Left ventricle myocardium inferior (tissue), 1 donor: ENCODE measurements around the gene CSKMT. TPM values are rescaled to one million over a fixed set of nuclear protein-coding genes. Genes with fewer than 3 reads are reported as not detected.

Experiments used
- DNase-seq: peaks from one replicate; pipeline ENCODE4 v3.0.0-alpha.2; 2020
- H3K27ac ChIP-seq: fragments of 200-600 bp; replicated peaks from 2 replicates; pipeline ENCODE4 v1.8.0; 2021
- H3K27me3 ChIP-seq: fragments of 200-600 bp; 2 replicates; pipeline ENCODE4 v1.8.0; 2021; ENCODE audit warnings: low read depth
- H3K36me3 ChIP-seq: fragments of 200-600 bp; 2 replicates; pipeline ENCODE4 v1.8.0; 2021
- H3K4me1 ChIP-seq: fragments of 200-600 bp; 2 replicates; pipeline ENCODE4 v1.8.0; 2021
- H3K4me3 ChIP-seq: fragments of 200-600 bp; 2 replicates; pipeline ENCODE4 v1.8.0; 2021; ENCODE audit warnings: mild to moderate bottlenecking, moderate library complexity
- H3K9me3 ChIP-seq: fragments of 200-600 bp; replicated peaks from 2 replicates; pipeline ENCODE4 v1.8.0; 2021
- intact Hi-C: fragments of 100-400 bp; cut with micrococcal nuclease; formaldehyde crosslinking; loops from one replicate; pipeline ENCODE4 v1.11.0; 2022
- total RNA-seq: library from RNA; stranded (reverse); fragmentation: NEBNext Ultra II Directional; extraction: Animal tissue kit (Norgen Biotek cat#: 25700); gene quantifications from one replicate; pipeline ENCODE4 v1.2.1, GENCODE V29; 2021
- TF ChIP-seq, protein P1 (sequence below): fragments of 200-600 bp; IDR thresholded peaks from 2 replicates; pipeline ENCODE4 v1.8.0; 2021; ENCODE audit warnings: antibody characterized with exemption, mild to moderate bottlenecking, borderline replicate concordance
- donor health status: DM: no; HTN: yes; CAD: no; lungs with severe emphysema.

The CSKMT gene
- total RNA-seq, 1 donor from 2014 or later, result 5.0 TPM

DNA sequence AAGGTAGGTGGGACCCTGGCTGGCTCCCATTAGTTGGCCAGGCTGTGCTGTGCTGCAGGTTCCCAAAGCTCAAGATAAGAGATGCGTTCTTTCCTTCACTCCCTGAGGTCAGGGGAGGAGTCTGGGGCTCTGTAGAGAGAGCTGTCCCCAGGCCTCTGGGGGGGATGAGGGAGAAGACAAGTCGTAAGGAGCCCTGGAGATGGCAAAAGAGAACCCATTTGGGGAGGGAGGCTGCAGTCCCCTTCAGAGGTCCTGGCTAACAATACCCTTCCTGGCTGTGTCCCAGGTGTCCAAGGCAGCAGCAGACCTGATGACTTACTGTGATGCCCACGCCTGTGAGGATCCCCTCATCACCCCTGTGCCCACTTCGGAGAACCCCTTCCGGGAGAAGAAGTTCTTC is 43.3 kb downstream of the CSKMT start:
- H3K27me3 ChIP-seq, result no peaks in the 10 kb centered on the region
- intact Hi-C loops, result no loop called here
- H3K4me1 ChIP-seq, result peaks cover 67% of the 10 kb centered on the region
- no peaks in the 10 kb centered on the region for H3K9me3 ChIP-seq
- TF ChIP-seq, protein P1, sequence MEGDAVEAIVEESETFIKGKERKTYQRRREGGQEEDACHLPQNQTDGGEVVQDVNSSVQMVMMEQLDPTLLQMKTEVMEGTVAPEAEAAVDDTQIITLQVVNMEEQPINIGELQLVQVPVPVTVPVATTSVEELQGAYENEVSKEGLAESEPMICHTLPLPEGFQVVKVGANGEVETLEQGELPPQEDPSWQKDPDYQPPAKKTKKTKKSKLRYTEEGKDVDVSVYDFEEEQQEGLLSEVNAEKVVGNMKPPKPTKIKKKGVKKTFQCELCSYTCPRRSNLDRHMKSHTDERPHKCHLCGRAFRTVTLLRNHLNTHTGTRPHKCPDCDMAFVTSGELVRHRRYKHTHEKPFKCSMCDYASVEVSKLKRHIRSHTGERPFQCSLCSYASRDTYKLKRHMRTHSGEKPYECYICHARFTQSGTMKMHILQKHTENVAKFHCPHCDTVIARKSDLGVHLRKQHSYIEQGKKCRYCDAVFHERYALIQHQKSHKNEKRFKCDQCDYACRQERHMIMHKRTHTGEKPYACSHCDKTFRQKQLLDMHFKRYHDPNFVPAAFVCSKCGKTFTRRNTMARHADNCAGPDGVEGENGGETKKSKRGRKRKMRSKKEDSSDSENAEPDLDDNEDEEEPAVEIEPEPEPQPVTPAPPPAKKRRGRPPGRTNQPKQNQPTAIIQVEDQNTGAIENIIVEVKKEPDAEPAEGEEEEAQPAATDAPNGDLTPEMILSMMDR, result no peak
- H3K36me3 ChIP-seq, result peaks cover 31% of the 10 kb centered on the region
- peak overlapping the region; percentile 66 for H3K4me3 ChIP-seq
- no peak for DNase-seq
- H3K27ac ChIP-seq, result peak overlapping the region; percentile 94

DNA sequence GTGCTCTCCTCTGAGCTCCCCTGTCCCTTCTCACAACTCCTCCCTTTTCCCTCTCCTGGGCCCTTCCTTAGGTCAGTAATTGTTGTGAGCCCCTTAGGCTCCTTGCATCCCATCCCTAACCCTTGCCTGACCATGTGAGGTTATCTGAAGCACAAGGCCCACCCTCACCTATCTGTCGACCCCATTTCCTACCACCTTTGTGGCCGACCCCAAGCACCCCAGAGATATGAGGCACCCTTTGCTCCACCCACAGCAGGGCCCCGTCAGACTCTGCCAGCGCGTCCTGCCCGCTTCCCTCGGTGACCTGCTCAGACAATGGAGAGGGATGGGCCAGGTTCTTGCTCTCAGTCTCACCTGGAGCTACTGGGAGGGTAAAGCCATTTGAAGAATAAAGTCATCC is 43.7 kb downstream of the CSKMT start:
- peaks cover 72% of the 10 kb centered on the region for H3K4me1 ChIP-seq
- no peak for DNase-seq
- intact Hi-C loops, result no loop called here
- no peaks in the 10 kb centered on the region for H3K27me3 ChIP-seq
- TF ChIP-seq, protein P1, result no peak
- H3K27ac ChIP-seq, result peak overlapping the region; percentile 94
- H3K4me3 ChIP-seq, result peak overlapping the region; percentile 66
- H3K36me3 ChIP-seq, result peaks cover 35% of the 10 kb centered on the region
- H3K9me3 ChIP-seq, result no peaks in the 10 kb centered on the region

DNA sequence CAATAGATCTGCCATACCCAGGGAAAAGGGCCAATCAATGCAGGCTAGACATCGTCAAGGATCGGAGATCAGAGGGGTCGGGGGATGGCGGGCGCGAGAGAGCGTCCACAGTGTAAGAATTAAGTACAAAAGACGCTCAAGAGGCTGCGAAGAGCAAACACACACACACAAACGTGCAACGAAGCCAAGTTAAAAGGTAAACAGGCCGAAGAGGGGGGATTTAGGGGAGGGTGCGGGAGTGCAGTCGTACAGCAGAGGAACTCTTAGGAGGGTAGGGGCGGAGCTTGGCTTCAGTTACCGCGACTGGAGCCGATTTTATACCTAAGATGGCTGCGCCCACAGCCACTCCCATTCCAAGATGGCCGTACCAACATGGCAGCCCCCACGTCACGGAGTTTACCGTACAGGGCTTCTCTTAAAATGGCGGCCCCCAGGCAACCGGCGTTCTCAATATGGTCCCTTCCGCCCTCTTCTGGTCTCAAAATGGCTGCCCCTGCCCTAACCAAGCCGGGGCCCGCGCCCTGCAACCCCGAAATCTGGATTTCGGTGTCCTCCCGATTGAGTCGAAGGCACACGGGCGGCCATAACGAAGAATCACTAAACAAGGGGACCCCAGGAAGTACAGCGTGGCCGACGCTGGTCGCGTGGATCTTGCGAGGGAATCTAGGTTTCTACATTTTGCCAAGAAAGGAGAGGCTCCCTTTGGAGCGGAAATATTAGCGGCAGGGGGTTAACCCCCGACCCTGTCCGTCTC is 44.3 kb downstream of the CSKMT start:
- DNase-seq, result peak; percentile 98
- Histone ChIP-seq H3K9me3 (no peaks in the 10 kb centered on the region), H3K36me3 (peaks cover 41% of the 10 kb centered on the region), H3K4me3 (peak overlapping the region; percentile 66), H3K27me3 (no peaks in the 10 kb centered on the region), H3K4me1 (peaks cover 78% of the 10 kb centered on the region), H3K27ac (peak overlapping the region; percentile 94)
- intact Hi-C loops, result no loop called here
- TF ChIP-seq, protein P1, result no peak

DNA sequence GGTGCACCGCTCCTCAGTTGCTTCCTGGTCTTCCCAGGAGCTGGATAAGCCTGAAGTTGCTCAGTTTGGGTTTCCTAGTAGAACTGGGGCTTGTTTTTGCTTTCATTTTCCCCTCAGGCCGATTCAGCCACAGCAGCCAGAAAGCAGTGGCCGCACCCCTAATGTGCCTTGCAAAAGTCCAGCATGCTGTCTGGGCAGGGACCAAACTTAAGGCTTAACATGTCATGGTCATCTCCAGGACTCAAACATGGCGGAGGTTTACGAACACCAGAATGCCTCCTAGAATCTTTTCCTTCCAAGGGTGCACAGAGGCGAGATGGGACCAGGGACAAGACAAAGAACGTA is 44.9 kb downstream of the CSKMT start:
- Histone ChIP-seq H3K27me3 (no peaks in the 10 kb centered on the region), H3K4me1 (peaks cover 83% of the 10 kb centered on the region), H3K4me3 (peak overlapping the region; percentile 66), H3K27ac (peak overlapping the region; percentile 94), H3K9me3 (no peaks in the 10 kb centered on the region), H3K36me3 (peaks cover 46% of the 10 kb centered on the region)
- intact Hi-C loops, result no loop called here
- DNase-seq, result no peak
- TF ChIP-seq, protein P1, result no peak

DNA sequence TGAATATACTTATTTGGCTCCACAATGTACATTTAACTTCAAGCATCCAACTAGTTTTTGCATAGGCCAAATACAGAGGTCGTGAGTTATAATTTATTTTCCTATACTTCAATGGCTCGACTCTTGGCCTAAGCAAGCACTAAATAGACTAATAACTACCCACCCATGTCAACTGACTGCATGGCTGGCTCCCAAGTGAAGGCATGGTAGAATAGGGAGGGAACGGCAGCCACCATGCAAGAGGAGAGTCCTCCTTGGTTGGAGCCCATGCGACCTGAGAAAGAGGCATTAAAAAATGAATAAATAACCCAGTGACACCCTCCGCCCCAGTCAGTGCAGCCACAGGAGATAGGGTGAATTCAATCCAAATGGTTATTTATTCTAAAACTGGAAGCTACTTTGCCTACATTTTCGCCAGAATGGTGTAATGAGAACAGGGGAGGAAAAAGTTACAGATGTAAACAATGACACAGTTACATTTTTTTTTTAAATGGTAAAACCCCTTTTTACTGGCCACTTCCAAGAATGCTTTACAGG is 47.2 kb downstream of the CSKMT start:
- DNase-seq, result no peak
- H3K4me1 ChIP-seq, result peaks cover 80% of the 10 kb centered on the region
- H3K9me3 ChIP-seq, result no peaks in the 10 kb centered on the region
- peaks cover 70% of the 10 kb centered on the region for H3K36me3 ChIP-seq
- H3K4me3 ChIP-seq, result no peak overlapping the region
- peak overlapping the region; percentile 67 for H3K27ac ChIP-seq
- TF ChIP-seq, protein P1, result no peak
- no peaks in the 10 kb centered on the region for H3K27me3 ChIP-seq
- intact Hi-C loops, result no loop called here
